ENCODE data around the gene PPP3CA.
"Not testable (repeated sequence)": the region's sequence is repeated elsewhere in the genome, so short reads cannot be mapped to it uniquely, and the experiment has no call there.

PPP3CA gene

GRCh38 chr4:101035487-101035886 is 311.8 kb downstream of the PPP3CA start:
- no peak for DNase-seq

GRCh38 chr4:101033986-101034385 is 313.3 kb downstream of the PPP3CA start:
- DNase-seq = no peak

- no peak for DNase-seq
Measured at GRCh38 chr4:101032541-101032940, 314.8 kb downstream of the PPP3CA start.

- DNase-seq = no peak
Measured at GRCh38 chr4:101031971-101032370, 315.4 kb downstream of the PPP3CA start.

GRCh38 chr4:101028886-101029285 is 318.4 kb downstream of the PPP3CA start:
- DNase-seq = no peak

- DNase-seq = no peak
Measured at GRCh38 chr4:101027721-101028120, 319.6 kb downstream of the PPP3CA start.

GRCh38 chr4:101025755-101026154 is 321.6 kb downstream of the PPP3CA start:
- no peak for DNase-seq

GRCh38 chr4:101022151-101023024 is 324.9 kb downstream of the PPP3CA start:
- DNase-seq = no peak

GRCh38 chr4:101020956-101021355 is 326.4 kb downstream of the PPP3CA start:
- peak; percentile 30 for DNase-seq

- peak; percentile 80 for DNase-seq
Measured at GRCh38 chr4:101019941-101020401, 327.4 kb downstream of the PPP3CA start.

GRCh38 chr4:101019313-101019712 is 328.0 kb downstream of the PPP3CA start:
- DNase-seq = no peak

GRCh38 chr4:101018836-101019235 is 328.5 kb downstream of the PPP3CA start:
- peak; percentile 18 for DNase-seq

GRCh38 chr4:101014417-101014816 is 332.9 kb downstream of the PPP3CA start:
- no peak for DNase-seq

- DNase-seq = no peak
Measured at GRCh38 chr4:101010987-101011386, 336.3 kb downstream of the PPP3CA start.

GRCh38 chr4:101009471-101009870 is 337.9 kb downstream of the PPP3CA start:
- no peak for DNase-seq

- no peak for DNase-seq
Measured at GRCh38 chr4:101008503-101008902, 338.8 kb downstream of the PPP3CA start.

- no peak for DNase-seq
Measured at GRCh38 chr4:101005659-101006058, 341.7 kb downstream of the PPP3CA start.

GRCh38 chr4:101000496-101000895 is 346.8 kb downstream of the PPP3CA start:
- DNase-seq = no peak

GRCh38 chr4:100995671-100996070 is 351.7 kb downstream of the PPP3CA start:
- no peak for DNase-seq

- not testable (repeated sequence) for DNase-seq
Measured at GRCh38 chr4:100995002-100995401, 352.3 kb downstream of the PPP3CA start.

GRCh38 chr4:100991332-100992069 is 355.8 kb downstream of the PPP3CA start:
- not testable (repeated sequence) for DNase-seq

- no peak for DNase-seq
Measured at GRCh38 chr4:100989401-100989800, 357.9 kb downstream of the PPP3CA start.

GRCh38 chr4:100988876-100989275 is 358.4 kb downstream of the PPP3CA start:
- no peak for DNase-seq

- no peak for DNase-seq
Measured at GRCh38 chr4:100986360-100986868, 360.9 kb downstream of the PPP3CA start.

Measured in central memory CD4-positive, alpha-beta T cell (primary cell).